Fibroblast of mammary gland (primary cell): ENCODE results near the gene BCL2L12.
"Not testable (repeated sequence)": the region's sequence is repeated elsewhere in the genome, so short reads cannot be mapped to it uniquely, and the experiment has no call there.

Source experiments
- DNase-seq: peaks from one replicate; pipeline ENCODE4 v3.0.0-alpha.2; 2010; ENCODE audit warnings: low read depth
- H3K4me3 ChIP-seq: 2 replicates; pipeline ENCODE4 v1.5.1; 2011; ENCODE audit warnings: low read depth, mild to moderate bottlenecking, low read length, moderate library complexity; ENCODE audit not compliant: control insufficient read depth
- TF ChIP-seq, protein P1 (sequence below): conservative IDR thresholded peaks from 2 replicates; pipeline ENCODE4 v1.5.1; 2011; ENCODE audit warnings: low read depth, low read length, inconsistent platforms; ENCODE audit not compliant: control insufficient read depth, insufficient read depth

BCL2L12 gene

DNA sequence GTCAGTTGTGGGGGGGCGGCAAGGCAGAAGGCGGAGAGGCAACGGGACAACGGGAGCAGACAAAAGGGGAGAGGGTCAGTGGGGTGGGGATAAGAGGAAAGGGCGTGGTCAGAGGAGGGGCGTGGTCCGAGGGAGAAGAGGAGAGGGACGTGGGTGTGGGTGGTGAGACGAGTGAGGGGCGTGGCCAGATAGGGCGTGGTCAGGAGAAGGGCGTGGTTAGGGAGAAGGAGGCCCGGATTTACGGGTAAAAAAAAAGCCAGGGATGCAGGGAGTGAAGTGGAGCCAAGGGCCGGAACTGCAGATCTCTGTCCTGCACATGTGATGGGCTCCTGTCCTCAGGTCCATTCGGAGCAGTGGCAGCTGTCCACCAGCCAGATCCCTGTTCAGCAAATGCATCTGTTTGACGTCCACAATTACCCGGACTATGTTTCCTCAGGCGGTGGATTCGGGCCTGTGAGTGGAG is 46.7 kb downstream of the BCL2L12 start:
- TF ChIP-seq, protein P1, sequence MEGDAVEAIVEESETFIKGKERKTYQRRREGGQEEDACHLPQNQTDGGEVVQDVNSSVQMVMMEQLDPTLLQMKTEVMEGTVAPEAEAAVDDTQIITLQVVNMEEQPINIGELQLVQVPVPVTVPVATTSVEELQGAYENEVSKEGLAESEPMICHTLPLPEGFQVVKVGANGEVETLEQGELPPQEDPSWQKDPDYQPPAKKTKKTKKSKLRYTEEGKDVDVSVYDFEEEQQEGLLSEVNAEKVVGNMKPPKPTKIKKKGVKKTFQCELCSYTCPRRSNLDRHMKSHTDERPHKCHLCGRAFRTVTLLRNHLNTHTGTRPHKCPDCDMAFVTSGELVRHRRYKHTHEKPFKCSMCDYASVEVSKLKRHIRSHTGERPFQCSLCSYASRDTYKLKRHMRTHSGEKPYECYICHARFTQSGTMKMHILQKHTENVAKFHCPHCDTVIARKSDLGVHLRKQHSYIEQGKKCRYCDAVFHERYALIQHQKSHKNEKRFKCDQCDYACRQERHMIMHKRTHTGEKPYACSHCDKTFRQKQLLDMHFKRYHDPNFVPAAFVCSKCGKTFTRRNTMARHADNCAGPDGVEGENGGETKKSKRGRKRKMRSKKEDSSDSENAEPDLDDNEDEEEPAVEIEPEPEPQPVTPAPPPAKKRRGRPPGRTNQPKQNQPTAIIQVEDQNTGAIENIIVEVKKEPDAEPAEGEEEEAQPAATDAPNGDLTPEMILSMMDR = no peak
- peak; percentile 98 for DNase-seq
- peak overlapping the region; percentile 46 for H3K4me3 ChIP-seq

DNA sequence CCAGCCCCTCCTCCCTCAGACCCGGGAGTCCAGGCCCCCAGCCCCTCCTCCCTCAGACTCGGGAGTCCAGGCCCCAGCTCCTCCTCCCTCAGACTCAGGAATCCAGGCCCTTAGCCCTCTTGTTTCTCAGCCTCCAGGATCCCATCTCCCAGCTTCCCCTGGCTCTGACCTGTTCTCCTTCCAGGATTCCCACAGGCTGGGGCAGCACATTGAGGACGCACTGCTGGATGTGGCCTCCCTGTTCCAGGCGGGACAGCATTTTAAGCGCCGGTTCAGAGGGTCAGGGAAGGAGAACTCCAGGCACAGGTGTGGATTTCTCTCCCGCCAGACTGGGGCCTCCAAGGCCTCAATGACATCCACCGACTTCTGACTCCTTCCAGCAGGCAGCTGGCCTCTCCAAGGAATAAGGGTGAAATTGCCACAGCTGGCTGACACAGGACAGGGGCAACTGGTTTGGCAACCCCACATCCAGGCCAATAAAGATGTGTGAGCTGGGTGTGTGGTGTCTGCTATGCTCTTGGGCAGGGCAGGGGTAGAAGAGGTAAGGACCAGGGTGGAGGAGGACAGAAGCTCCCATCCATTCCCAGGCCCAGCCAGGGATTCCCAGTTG is 47.6 kb downstream of the BCL2L12 start:
- TF ChIP-seq, protein P1 = no peak
- no peak for DNase-seq
- H3K4me3 ChIP-seq = no peak overlapping the region

- TF ChIP-seq, protein P1 = no peak
- no peak for DNase-seq
- H3K4me3 ChIP-seq = no peak overlapping the region
These were observed 50.4 kb downstream of the BCL2L12 start for GRCh38 chr19:49716154-49716553.

DNA sequence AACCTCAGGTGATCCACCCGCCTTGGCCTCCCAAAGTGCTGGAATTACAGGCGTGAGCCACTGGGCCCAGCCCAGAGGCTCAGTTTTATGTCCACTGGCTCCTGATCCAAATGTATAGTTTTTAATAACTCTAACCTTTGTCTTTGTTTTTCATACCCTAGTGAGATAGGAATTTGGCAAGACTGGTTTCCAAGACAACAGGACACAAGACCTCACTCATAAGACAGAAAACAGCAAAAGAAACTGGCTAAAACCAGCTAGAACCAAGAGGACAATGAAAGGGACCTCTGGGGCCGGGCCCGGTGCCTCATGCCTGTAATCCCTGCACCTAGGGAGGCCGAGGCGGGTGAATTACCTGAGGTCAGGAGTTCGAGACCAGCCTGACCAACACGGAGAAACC is 52.8 kb downstream of the BCL2L12 start:
- DNase-seq = no peak
- TF ChIP-seq, protein P1 = no peak
- no peak overlapping the region for H3K4me3 ChIP-seq

- no peak overlapping the region for H3K4me3 ChIP-seq
- TF ChIP-seq, protein P1 = no peak
- DNase-seq = no peak
These were observed 53.3 kb downstream of the BCL2L12 start for GRCh38 chr19:49718991-49719390.

DNA sequence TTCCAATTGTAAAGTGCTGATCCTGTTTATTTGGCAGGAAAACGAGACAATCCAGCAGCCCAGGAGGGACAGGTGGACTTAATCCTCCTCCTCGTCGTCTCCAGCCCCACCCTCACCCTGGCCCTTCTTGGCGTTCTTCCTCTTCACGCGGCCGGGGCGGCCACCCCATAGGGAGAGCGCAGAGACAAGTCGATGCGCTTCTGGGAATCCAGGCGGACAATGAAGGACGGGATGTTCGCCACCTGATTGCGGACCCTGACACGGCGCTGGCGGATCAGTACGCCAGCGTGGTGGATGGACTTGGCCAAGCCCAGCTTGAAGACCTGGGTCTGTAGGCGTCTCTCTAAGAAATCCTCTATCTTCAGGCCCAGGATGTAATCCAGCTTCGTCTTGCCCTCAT is 53.7 kb downstream of the BCL2L12 start:
- H3K4me3 ChIP-seq, DNase-seq: not testable (repeated sequence)
